ENCODE data around the gene ATF4.

The ATF4 gene

GRCh38 chr22:39525658-39525975 is 5.3 kb downstream of the ATF4 start:
- FAIRE-seq (no peak), DNase-seq (ENCODE audit: extremely low spot score, insufficient read length, low read depth) (no peak)

GRCh38 chr22:39526736-39527171 is 6.4 kb downstream of the ATF4 start:
- no peak for DNase-seq (ENCODE audit: extremely low spot score, insufficient read length, low read depth)
- peak; percentile 55 for FAIRE-seq

- FAIRE-seq (peak; percentile 31), DNase-seq (ENCODE audit: extremely low spot score, insufficient read length, low read depth) (no peak)
These were observed 7.2 kb downstream of the ATF4 start for GRCh38 chr22:39527481-39527961.

GRCh38 chr22:39528080-39528661 is 7.8 kb downstream of the ATF4 start:
- DNase-seq (ENCODE audit: extremely low spot score, insufficient read length, low read depth), result no peak
- peak; percentile 81 for FAIRE-seq

GRCh38 chr22:39528681-39529486 is 8.5 kb downstream of the ATF4 start:
- peak; percentile 95 for FAIRE-seq

GRCh38 chr22:39529487-39529851 is 9.1 kb downstream of the ATF4 start:
- DNase-seq (ENCODE audit: extremely low spot score, insufficient read length, low read depth) (no peak), FAIRE-seq (no peak)

More at GRCh38 chr22:39528681-39529486, 8.5 kb downstream of the ATF4 start:
- DNase-seq (ENCODE audit: extremely low spot score, insufficient read length, low read depth), result peak; percentile 62

GRCh38 chr22:39530116-39530515 is 9.8 kb downstream of the ATF4 start:
- DNase-seq (ENCODE audit: extremely low spot score, insufficient read length, low read depth) (no peak), FAIRE-seq (no peak)

GRCh38 chr22:39530692-39531331 is 10.4 kb downstream of the ATF4 start:
- DNase-seq (ENCODE audit: extremely low spot score, insufficient read length, low read depth), result no peak
- no peak for FAIRE-seq

- DNase-seq (ENCODE audit: extremely low spot score, insufficient read length, low read depth) (peak; percentile 93), FAIRE-seq (peak; percentile 100)
These were observed 12.1 kb downstream of the ATF4 start, which contains the start of gene RPS19BP1 for GRCh38 chr22:39532215-39533073. RPS19BP1 (minus strand) TSS chr22:39532748; CDS start chr22:39532738, 10 bp downstream.

GRCh38 chr22:39534092-39534506 is 13.7 kb downstream of the ATF4 start:
- DNase-seq (ENCODE audit: extremely low spot score, insufficient read length, low read depth) (no peak), FAIRE-seq (no peak)

- no peak for DNase-seq (ENCODE audit: extremely low spot score, insufficient read length, low read depth)
- peak; percentile 65 for FAIRE-seq
These were observed 14.4 kb downstream of the ATF4 start for GRCh38 chr22:39534591-39535356.

- DNase-seq (ENCODE audit: extremely low spot score, insufficient read length, low read depth), result no peak
- FAIRE-seq, result no peak
These were observed 15.0 kb downstream of the ATF4 start for GRCh38 chr22:39535357-39535725.

- FAIRE-seq (no peak), DNase-seq (ENCODE audit: extremely low spot score, insufficient read length, low read depth) (no peak)
These were observed 15.6 kb downstream of the ATF4 start for GRCh38 chr22:39535831-39536449.

- no peak for DNase-seq (ENCODE audit: extremely low spot score, insufficient read length, low read depth)
- no peak for FAIRE-seq
These were observed 16.3 kb downstream of the ATF4 start for GRCh38 chr22:39536711-39537110.

GRCh38 chr22:39537975-39538374 is 17.6 kb downstream of the ATF4 start:
- no peak for FAIRE-seq
- DNase-seq (ENCODE audit: extremely low spot score, insufficient read length, low read depth), result no peak

GRCh38 chr22:39543095-39543494 is 22.7 kb downstream of the ATF4 start:
- FAIRE-seq, result no peak
- no peak for DNase-seq (ENCODE audit: extremely low spot score, insufficient read length, low read depth)

- FAIRE-seq (no peak), DNase-seq (ENCODE audit: extremely low spot score, insufficient read length, low read depth) (no peak)
These were observed 25.3 kb downstream of the ATF4 start for GRCh38 chr22:39545386-39546365.

All from GM18507 (cell line).